ENCODE measurements around the gene OR2T8. TPM values are rescaled to one million over a fixed set of nuclear protein-coding genes. Genes with fewer than 3 reads are reported as not detected.

The OR2T8 gene
- total and polyA plus RNA-seq, 2 donors (not counting 1 experiment from before 2014, with no cell fraction given) = 0.09 TPM; not detected in 1

DNA sequence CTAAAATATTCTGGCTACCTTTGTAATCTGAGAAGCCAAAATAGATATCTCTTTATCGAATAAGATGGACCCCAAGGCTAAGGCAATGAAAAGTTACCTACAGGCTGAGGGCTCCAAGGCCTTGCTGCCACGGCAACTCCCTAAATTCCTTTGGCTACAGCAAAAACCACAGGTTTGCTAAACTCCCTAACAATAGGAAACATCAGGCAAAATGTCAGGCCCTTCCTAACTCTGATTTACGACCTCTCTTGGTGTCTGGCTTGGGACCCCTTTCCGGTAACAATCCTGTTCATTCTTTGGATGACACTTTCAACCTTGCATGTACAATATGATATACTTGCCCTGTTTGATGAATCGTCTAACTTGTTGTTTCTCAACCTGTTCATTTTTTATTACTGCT, 11.3 kb upstream of the OR2T8 start:
- no peaks in the 10 kb centered on the region for H3K4me1 ChIP-seq (ENCODE audit: control insufficient read depth, extremely low read depth, insufficient read depth, low read length)
- no peaks in the 10 kb centered on the region for H3K27me3 ChIP-seq (ENCODE audit: control insufficient read depth, insufficient read depth, low read length)
- no peak overlapping the region for H3K9ac ChIP-seq (ENCODE audit: insufficient read depth, low read length)
- H3K79me2 ChIP-seq (ENCODE audit: control insufficient read depth, insufficient read depth, low read length) = no peaks in the 10 kb centered on the region
- H2AFZ ChIP-seq (ENCODE audit: low read length) = no peak overlapping the region
- H3K36me3 ChIP-seq (ENCODE audit: control insufficient read depth, insufficient read depth, low read length) = no peaks in the 10 kb centered on the region
- no peak overlapping the region for H3K4me2 ChIP-seq (ENCODE audit: extremely low read depth, insufficient read depth, low read length)
- H3K9me3 ChIP-seq (ENCODE audit: control insufficient read depth, insufficient read depth, low read depth, low read length) = no peaks in the 10 kb centered on the region
- TF ChIP-seq EZH2 (IDR thresholded peaks at IDR 0.05; ENCODE audit: low read length, missing control alignments) = no peak
- TF ChIP-seq, protein P1, sequence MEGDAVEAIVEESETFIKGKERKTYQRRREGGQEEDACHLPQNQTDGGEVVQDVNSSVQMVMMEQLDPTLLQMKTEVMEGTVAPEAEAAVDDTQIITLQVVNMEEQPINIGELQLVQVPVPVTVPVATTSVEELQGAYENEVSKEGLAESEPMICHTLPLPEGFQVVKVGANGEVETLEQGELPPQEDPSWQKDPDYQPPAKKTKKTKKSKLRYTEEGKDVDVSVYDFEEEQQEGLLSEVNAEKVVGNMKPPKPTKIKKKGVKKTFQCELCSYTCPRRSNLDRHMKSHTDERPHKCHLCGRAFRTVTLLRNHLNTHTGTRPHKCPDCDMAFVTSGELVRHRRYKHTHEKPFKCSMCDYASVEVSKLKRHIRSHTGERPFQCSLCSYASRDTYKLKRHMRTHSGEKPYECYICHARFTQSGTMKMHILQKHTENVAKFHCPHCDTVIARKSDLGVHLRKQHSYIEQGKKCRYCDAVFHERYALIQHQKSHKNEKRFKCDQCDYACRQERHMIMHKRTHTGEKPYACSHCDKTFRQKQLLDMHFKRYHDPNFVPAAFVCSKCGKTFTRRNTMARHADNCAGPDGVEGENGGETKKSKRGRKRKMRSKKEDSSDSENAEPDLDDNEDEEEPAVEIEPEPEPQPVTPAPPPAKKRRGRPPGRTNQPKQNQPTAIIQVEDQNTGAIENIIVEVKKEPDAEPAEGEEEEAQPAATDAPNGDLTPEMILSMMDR (conservative IDR thresholded peaks at IDR 0.05 in 1 of 2, IDR thresholded peaks at IDR 0.05 in 1 of 2; ENCODE audit: low read depth in 1 of 2, low read length in 2 of 2) = no peak
- H3K4me3 ChIP-seq (replicated peaks in 1 of 4; ENCODE audit: control extremely low read depth in 1 of 4, insufficient read depth in 1 of 4, low read depth in 3 of 4, low read length in 4 of 4) = no peak overlapping the region
- no peak for DNase-seq (ENCODE audit: low read depth in 2 of 2)
- H3K27ac ChIP-seq (ENCODE audit: insufficient read depth, low read length) = no peak overlapping the region
- no peaks in the 10 kb centered on the region for H4K20me1 ChIP-seq (ENCODE audit: control insufficient read depth, extremely low read depth, insufficient read depth, low read length)

DNA sequence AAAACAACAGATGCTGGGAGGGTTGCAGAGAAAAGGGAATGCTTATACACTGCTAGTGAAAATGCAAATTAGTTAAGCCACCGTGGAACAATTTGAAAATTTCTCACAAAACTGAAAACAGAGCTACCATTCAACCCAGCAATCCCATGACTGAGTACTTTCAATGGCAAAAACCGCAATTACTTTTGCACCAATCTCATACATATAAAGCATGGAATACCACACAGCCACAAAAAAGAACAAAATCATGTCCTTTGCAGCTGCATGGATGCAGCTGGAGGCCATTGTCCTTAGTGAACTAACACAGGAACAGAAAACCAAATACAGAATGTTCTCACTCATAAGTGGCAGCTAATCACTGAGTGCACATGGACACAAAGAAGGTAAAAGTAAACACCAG, 6.3 kb upstream of the OR2T8 start:
- Histone ChIP-seq H3K27ac (ENCODE audit: insufficient read depth, low read length) (no peak overlapping the region), H3K9ac (ENCODE audit: insufficient read depth, low read length) (no peak overlapping the region), H3K36me3 (ENCODE audit: control insufficient read depth, insufficient read depth, low read length) (no peaks in the 10 kb centered on the region), H4K20me1 (ENCODE audit: control insufficient read depth, extremely low read depth, insufficient read depth, low read length) (no peaks in the 10 kb centered on the region), H2AFZ (ENCODE audit: low read length) (no peak overlapping the region), H3K9me3 (ENCODE audit: control insufficient read depth, insufficient read depth, low read depth, low read length) (no peaks in the 10 kb centered on the region), H3K79me2 (ENCODE audit: control insufficient read depth, insufficient read depth, low read length) (no peaks in the 10 kb centered on the region), H3K4me1 (ENCODE audit: control insufficient read depth, extremely low read depth, insufficient read depth, low read length) (no peaks in the 10 kb centered on the region), H3K4me2 (ENCODE audit: extremely low read depth, insufficient read depth, low read length) (no peak overlapping the region), H3K27me3 (ENCODE audit: control insufficient read depth, insufficient read depth, low read length) (no peaks in the 10 kb centered on the region), H3K4me3 (replicated peaks in 1 of 4; ENCODE audit: control extremely low read depth in 1 of 4, insufficient read depth in 1 of 4, low read depth in 3 of 4, low read length in 4 of 4) (no peak overlapping the region)
- no peak for DNase-seq (ENCODE audit: low read depth in 2 of 2)
- TF ChIP-seq EZH2 (IDR thresholded peaks at IDR 0.05; ENCODE audit: low read length, missing control alignments) = no peak
- TF ChIP-seq, protein P1 (conservative IDR thresholded peaks at IDR 0.05 in 1 of 2, IDR thresholded peaks at IDR 0.05 in 1 of 2; ENCODE audit: low read depth in 1 of 2, low read length in 2 of 2) = no peak

DNA sequence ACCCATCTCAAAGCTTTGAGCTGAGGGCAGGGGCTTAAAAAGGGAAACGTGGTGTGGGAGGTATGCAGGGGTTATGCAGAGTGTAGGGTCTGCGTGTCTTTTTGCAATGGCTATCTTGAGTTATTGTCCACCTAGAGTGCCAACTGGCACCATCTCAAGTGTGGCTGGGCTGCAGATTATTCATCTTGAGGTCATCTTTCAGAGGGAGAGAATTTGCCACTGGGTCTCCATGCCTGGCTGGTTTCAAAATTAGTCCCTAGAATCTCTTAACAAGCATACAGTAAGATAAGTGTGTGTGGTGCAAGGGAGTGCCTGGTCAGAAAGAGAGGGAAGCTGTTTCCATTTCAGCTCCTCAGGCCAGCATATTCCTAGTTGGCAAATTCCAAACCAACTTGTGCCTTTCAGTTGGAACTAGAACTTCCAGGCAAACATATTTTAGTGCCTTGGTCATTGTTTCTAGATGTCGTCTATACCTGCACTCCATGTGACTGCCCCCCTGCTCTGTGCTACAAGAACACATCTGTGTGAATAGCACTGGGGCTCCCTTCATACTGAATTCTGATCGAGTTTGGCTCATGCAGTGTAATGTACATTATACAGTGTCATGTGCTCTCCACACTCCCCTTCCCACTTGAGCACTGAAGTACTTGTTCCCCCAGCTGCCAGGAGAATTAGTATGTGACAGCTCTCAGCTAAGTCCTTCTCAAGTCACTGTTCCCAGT, 5.0 kb upstream of the OR2T8 start:
- Histone ChIP-seq H3K4me3 (replicated peaks in 1 of 4; ENCODE audit: control extremely low read depth in 1 of 4, insufficient read depth in 1 of 4, low read depth in 3 of 4, low read length in 4 of 4) (no peak overlapping the region), H3K27me3 (ENCODE audit: control insufficient read depth, insufficient read depth, low read length) (no peaks in the 10 kb centered on the region), H2AFZ (ENCODE audit: low read length) (no peak overlapping the region), H3K4me2 (ENCODE audit: extremely low read depth, insufficient read depth, low read length) (no peak overlapping the region), H3K4me1 (ENCODE audit: control insufficient read depth, extremely low read depth, insufficient read depth, low read length) (no peaks in the 10 kb centered on the region), H3K27ac (ENCODE audit: insufficient read depth, low read length) (no peak overlapping the region), H3K9ac (ENCODE audit: insufficient read depth, low read length) (no peak overlapping the region), H4K20me1 (ENCODE audit: control insufficient read depth, extremely low read depth, insufficient read depth, low read length) (no peaks in the 10 kb centered on the region), H3K79me2 (ENCODE audit: control insufficient read depth, insufficient read depth, low read length) (no peaks in the 10 kb centered on the region), H3K9me3 (ENCODE audit: control insufficient read depth, insufficient read depth, low read depth, low read length) (no peaks in the 10 kb centered on the region), H3K36me3 (ENCODE audit: control insufficient read depth, insufficient read depth, low read length) (no peaks in the 10 kb centered on the region)
- TF ChIP-seq EZH2 (IDR thresholded peaks at IDR 0.05; ENCODE audit: low read length, missing control alignments) = no peak
- TF ChIP-seq, protein P1 (conservative IDR thresholded peaks at IDR 0.05 in 1 of 2, IDR thresholded peaks at IDR 0.05 in 1 of 2; ENCODE audit: low read depth in 1 of 2, low read length in 2 of 2) = no peak
- no peak for DNase-seq (ENCODE audit: low read depth in 2 of 2)

Measured in fibroblast of lung (primary cell).